Measurements from ENCODE around the gene IQGAP1. TPM values are rescaled to one million over a fixed set of nuclear protein-coding genes. Genes with fewer than 3 reads are reported as not detected.
A peak's percentile ranks its signal among the peaks of the same experiment; 100 is the strongest.

IQGAP1 gene
- total and polyA plus RNA-seq, 9 donors = 61.9 to 107 (median 74.7) TPM

DNA sequence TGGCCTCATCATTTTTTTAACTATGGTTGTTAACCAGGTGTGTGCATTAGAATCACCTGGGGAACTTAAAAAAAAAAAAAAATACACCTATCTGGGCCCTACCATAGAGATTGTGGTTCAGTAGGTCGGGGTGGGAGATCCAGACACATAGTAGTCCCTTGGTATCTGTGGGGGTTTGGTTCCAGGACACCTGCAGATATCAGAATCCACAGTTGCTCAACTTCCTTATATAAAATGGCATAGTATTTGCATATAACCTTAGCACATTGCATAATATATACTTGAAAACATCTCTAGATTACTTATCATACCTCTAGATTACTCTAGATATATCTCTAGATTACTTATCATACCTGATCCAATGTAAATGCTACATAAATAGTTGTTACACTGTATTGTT lies 5.0 kb downstream of the IQGAP1 start:
- DNase-seq = no peak
- peaks cover 24% of the 10 kb centered on the region for H3K4me1 ChIP-seq (ENCODE audit: control insufficient read depth, insufficient read depth, low read length)
- no peaks in the 10 kb centered on the region for H3K9me3 ChIP-seq (replicated peaks; ENCODE audit: control insufficient read depth, low read depth, low read length)
- H3K27ac ChIP-seq (ENCODE audit: low read length) = no peak overlapping the region
- no peaks in the 10 kb centered on the region for H3K27me3 ChIP-seq (ENCODE audit: control insufficient read depth, insufficient read depth, low read length)
- peaks cover 33% of the 10 kb centered on the region for H3K36me3 ChIP-seq (ENCODE audit: control insufficient read depth, insufficient read depth, low read length)
- no CpG with 5 or more reads among the region's 1 CpG for WGBS (ENCODE audit: insufficient coverage)
- no peak overlapping the region for H3K4me3 ChIP-seq (ENCODE audit: low read length)

DNA sequence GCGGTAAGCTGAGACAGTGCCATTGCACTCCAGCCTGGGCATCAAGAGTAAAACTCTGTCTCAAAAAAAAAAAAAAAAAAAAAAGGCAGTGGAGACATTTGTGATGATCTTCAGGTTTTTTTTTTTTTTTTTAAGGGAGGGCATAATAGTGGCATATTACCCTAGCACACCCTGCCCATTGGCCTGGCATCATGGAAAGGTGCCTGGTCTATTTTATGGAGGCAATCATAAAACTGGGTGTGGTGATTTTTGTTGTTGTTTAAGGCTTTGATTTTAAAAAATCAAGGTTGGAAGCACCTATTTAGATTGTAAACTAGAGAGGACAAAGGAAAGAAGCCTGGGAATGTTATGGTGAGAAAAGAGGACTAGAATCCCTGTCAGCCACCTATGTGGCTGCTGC lies 6.0 kb downstream of the IQGAP1 start:
- WGBS (ENCODE audit: insufficient coverage) = 100% methylated on average over 1 of the region's 1 CpG
- DNase-seq = no peak
- peaks cover 33% of the 10 kb centered on the region for H3K36me3 ChIP-seq (ENCODE audit: control insufficient read depth, insufficient read depth, low read length)
- H3K9me3 ChIP-seq (replicated peaks; ENCODE audit: control insufficient read depth, low read depth, low read length) = no peaks in the 10 kb centered on the region
- no peak overlapping the region for H3K4me3 ChIP-seq (ENCODE audit: low read length)
- no peaks in the 10 kb centered on the region for H3K27me3 ChIP-seq (ENCODE audit: control insufficient read depth, insufficient read depth, low read length)
- H3K27ac ChIP-seq (ENCODE audit: low read length) = no peak overlapping the region
- peaks cover 20% of the 10 kb centered on the region for H3K4me1 ChIP-seq (ENCODE audit: control insufficient read depth, insufficient read depth, low read length)

DNA sequence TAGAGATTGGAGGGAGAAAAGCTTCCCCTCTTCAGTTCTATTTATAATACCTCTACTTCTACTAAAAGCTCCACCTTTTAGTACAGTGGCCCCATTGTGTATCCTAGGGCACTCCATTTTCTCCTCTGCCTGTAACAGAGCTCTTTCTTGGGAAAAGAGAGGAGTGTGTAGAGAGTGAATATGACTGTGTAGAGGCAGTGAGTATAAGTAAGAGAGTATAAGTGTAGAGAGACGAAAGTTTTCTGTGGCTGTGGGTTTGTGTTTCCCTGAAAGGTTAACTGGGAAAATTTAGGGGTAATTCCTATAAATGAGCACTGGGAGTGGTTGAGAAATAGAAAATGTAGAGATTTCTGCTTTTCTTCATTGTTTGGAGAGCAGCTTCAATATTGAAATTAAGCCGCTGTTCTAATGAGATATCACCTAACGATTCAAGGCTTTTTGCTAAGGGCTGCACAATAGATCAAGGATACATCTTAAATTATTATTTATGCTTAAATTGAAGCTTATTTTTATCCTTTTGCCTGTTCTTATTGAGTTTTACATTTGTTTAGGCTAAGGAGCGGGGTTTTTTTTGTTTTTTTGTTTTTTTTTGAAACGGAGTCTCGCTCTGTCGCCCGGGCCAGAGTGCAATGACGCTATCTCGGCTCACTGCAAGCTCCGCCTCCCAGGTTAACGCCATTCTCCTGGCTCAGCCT lies 6.9 kb downstream of the IQGAP1 start:
- no peaks in the 10 kb centered on the region for H3K27me3 ChIP-seq (ENCODE audit: control insufficient read depth, insufficient read depth, low read length)
- H3K4me1 ChIP-seq (ENCODE audit: control insufficient read depth, insufficient read depth, low read length) = peaks cover 12% of the 10 kb centered on the region
- H3K9me3 ChIP-seq (replicated peaks; ENCODE audit: control insufficient read depth, low read depth, low read length) = no peaks in the 10 kb centered on the region
- H3K27ac ChIP-seq (ENCODE audit: low read length) = peak overlapping the region; percentile 7
- H3K4me3 ChIP-seq (ENCODE audit: low read length) = no peak overlapping the region
- DNase-seq = no peak
- peaks cover 33% of the 10 kb centered on the region for H3K36me3 ChIP-seq (ENCODE audit: control insufficient read depth, insufficient read depth, low read length)
- 96% methylated on average over 9 of the region's 12 CpGs for WGBS (ENCODE audit: insufficient coverage)

DNA sequence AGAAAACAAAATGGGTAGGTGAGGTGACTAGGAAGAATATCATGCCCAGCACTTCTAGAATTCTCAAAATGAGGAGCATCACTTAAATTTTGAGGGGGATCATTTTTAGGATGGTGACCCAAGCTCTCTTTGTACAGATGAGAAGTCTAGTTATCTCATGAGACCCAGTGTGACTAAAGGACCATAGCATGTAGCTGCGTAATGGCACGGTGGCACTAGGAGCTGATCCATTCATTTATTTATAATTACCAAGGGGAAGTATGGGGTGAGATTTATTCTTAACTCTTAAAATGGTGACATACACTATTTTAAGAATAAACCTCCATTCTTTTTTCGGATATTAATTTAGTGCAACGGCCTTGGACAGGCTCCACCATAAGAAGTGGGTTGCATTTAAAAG lies 8.3 kb downstream of the IQGAP1 start:
- Histone ChIP-seq H3K36me3 (ENCODE audit: control insufficient read depth, insufficient read depth, low read length) (peaks cover 25% of the 10 kb centered on the region), H3K27ac (ENCODE audit: low read length) (no peak overlapping the region), H3K27me3 (ENCODE audit: control insufficient read depth, insufficient read depth, low read length) (no peaks in the 10 kb centered on the region), H3K4me3 (ENCODE audit: low read length) (no peak overlapping the region), H3K9me3 (replicated peaks; ENCODE audit: control insufficient read depth, low read depth, low read length) (no peaks in the 10 kb centered on the region), H3K4me1 (ENCODE audit: control insufficient read depth, insufficient read depth, low read length) (peaks cover 19% of the 10 kb centered on the region)
- no CpG with 5 or more reads among the region's 4 CpGs for WGBS (ENCODE audit: insufficient coverage)
- DNase-seq = no peak

DNA sequence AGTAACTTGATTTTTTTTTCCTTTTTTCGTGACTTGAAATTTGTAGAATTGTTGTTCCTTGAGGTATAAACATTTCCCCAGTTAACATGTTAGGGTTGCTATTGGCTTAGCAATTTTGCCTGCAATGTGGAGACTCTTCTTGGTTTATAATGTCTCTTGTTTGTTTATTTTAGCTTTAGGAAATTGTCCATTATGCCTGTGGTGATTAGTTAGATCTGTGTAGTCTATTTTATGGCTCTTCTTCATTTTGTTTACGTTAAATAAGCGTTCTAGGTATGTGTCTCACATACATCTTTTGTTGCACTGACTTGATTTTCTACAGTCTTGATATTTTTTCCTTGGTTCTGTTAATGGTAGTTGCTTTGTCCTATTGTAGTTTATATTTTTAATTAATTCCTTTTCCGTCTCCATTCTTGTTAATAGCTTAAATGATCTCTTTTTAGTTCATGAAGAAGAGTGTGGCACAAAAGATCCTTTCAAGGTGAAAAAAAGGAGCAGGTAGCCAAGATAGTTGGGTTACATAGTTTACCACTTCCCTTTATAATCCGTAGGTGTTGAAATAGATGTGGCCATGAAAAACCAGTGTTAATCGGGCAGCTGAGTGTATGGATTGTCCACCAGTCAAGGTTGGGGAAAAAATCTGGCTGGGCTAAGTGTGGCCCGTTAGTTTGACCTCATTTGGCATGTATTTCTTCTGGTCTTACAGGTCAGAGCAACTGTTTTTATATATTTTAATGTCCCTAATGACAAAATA lies 12.1 kb downstream of the IQGAP1 start:
- H3K4me1 ChIP-seq (ENCODE audit: control insufficient read depth, insufficient read depth, low read length) = peaks cover 23% of the 10 kb centered on the region
- peaks cover 9% of the 10 kb centered on the region for H3K36me3 ChIP-seq (ENCODE audit: control insufficient read depth, insufficient read depth, low read length)
- peak overlapping the region; percentile 96 for H3K27ac ChIP-seq (ENCODE audit: low read length)
- H3K27me3 ChIP-seq (ENCODE audit: control insufficient read depth, insufficient read depth, low read length) = no peaks in the 10 kb centered on the region
- no peak for DNase-seq
- WGBS (ENCODE audit: insufficient coverage) = 60% methylated on average over 1 of the region's 7 CpGs
- H3K9me3 ChIP-seq (replicated peaks; ENCODE audit: control insufficient read depth, low read depth, low read length) = no peaks in the 10 kb centered on the region
- H3K4me3 ChIP-seq (ENCODE audit: low read length) = no peak overlapping the region

DNA sequence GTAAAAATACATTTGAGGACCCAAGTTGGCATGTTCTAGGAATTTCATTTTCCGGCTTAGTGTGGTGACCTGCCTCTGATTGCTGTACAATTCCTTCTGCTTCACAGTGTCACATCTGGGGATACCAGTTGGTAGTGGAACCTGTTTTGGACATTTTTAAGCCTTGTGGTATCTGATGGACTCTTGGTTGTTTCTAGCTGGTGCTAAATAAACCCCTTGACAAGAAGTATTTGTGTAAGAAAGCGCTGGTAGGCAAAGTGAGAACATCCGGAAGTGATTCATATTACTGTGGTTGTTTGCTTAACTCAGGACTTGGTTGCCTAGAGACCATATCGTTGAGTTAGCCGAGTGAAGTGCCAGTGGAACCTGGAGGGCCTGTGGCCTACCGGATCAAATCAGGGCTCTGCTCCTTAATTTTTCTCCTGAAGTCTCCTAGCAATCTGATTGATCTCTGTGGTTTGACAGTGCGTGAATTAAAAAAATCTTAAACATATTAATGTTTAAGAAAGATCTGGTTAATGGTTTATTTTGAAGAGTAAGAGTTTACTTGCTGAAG lies 12.8 kb downstream of the IQGAP1 start:
- H3K27me3 ChIP-seq (ENCODE audit: control insufficient read depth, insufficient read depth, low read length) = no peaks in the 10 kb centered on the region
- peaks cover 21% of the 10 kb centered on the region for H3K4me1 ChIP-seq (ENCODE audit: control insufficient read depth, insufficient read depth, low read length)
- no peaks in the 10 kb centered on the region for H3K9me3 ChIP-seq (replicated peaks; ENCODE audit: control insufficient read depth, low read depth, low read length)
- no peak overlapping the region for H3K4me3 ChIP-seq (ENCODE audit: low read length)
- peak; percentile 96 for DNase-seq
- H3K36me3 ChIP-seq (ENCODE audit: control insufficient read depth, insufficient read depth, low read length) = peaks cover 5% of the 10 kb centered on the region
- WGBS (ENCODE audit: insufficient coverage) = 0% methylated on average over 4 of the region's 7 CpGs
- H3K27ac ChIP-seq (ENCODE audit: low read length) = peak overlapping the region; percentile 96

DNA sequence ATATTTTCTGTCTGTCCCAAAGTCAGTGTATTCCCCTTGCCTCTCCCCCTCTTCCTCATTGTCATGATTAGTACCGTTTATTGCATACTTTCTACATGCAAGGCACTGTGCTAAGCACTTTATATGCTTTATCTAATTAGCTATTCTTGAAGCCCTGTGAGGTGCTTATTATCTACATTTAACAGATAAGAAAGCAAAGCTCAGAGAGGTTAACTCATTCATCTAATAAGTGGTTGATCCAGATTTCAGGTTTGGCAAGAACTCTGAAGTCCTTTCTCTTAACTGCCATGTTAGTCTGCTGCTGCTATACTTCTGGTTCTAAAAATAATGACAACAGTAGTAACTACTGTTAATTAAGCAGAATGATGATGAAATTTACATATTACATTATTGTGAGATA lies 13.5 kb downstream of the IQGAP1 start:
- H3K9me3 ChIP-seq (replicated peaks; ENCODE audit: control insufficient read depth, low read depth, low read length) = no peaks in the 10 kb centered on the region
- no peak overlapping the region for H3K4me3 ChIP-seq (ENCODE audit: low read length)
- peaks cover 18% of the 10 kb centered on the region for H3K4me1 ChIP-seq (ENCODE audit: control insufficient read depth, insufficient read depth, low read length)
- peak overlapping the region; percentile 96 for H3K27ac ChIP-seq (ENCODE audit: low read length)
- no peaks in the 10 kb centered on the region for H3K36me3 ChIP-seq (ENCODE audit: control insufficient read depth, insufficient read depth, low read length)
- H3K27me3 ChIP-seq (ENCODE audit: control insufficient read depth, insufficient read depth, low read length) = no peaks in the 10 kb centered on the region
- WGBS (ENCODE audit: insufficient coverage) = no CpG with 5 or more reads among the region's 1 CpG
- DNase-seq = no peak

DNA sequence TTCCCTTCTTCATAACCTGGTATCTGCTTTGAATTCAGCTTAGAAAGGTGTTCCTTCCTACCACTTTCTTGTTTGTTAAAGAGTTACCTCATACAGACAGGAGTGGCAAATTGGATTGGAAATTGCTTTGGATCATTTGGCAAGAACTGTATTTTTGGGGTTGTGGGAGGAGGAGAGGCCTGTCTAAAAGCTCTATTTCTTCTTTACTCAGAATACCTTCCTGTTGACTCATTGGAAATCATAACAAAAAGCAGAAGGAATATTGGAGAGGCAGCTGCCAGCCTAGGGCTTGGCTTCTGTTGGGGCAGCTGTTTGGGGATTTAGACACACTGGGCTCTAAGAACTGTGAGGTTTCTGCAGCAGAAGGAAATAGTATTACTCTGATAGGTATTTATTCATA lies 14.2 kb downstream of the IQGAP1 start:
- Histone ChIP-seq H3K27ac (ENCODE audit: low read length) (peak overlapping the region; percentile 96), H3K27me3 (ENCODE audit: control insufficient read depth, insufficient read depth, low read length) (no peaks in the 10 kb centered on the region), H3K36me3 (ENCODE audit: control insufficient read depth, insufficient read depth, low read length) (no peaks in the 10 kb centered on the region), H3K4me1 (ENCODE audit: control insufficient read depth, insufficient read depth, low read length) (peaks cover 18% of the 10 kb centered on the region), H3K4me3 (ENCODE audit: low read length) (no peak overlapping the region), H3K9me3 (replicated peaks; ENCODE audit: control insufficient read depth, low read depth, low read length) (no peaks in the 10 kb centered on the region)
- peak; percentile 93 for DNase-seq

DNA sequence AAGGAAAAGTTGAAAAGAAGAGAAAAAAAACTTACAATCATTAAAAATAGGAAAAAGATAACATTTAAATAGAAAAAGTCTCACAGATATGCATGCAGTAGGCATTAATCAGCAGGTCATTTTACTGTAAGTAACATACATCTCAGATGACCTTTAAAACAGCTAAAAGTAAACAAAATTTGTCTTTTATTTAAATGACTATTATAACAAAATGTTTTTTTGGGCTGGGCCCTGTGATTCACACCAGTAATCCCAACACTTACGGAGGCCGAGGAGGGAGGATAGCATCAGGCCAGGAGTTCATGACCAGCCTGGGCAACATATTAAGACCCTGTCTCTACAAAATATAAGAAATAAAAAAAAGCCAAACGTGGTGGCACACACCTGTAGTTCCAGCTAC lies 14.7 kb downstream of the IQGAP1 start:
- no peaks in the 10 kb centered on the region for H3K36me3 ChIP-seq (ENCODE audit: control insufficient read depth, insufficient read depth, low read length)
- DNase-seq = no peak
- H3K4me3 ChIP-seq (ENCODE audit: low read length) = no peak overlapping the region
- no peaks in the 10 kb centered on the region for H3K27me3 ChIP-seq (ENCODE audit: control insufficient read depth, insufficient read depth, low read length)
- no peaks in the 10 kb centered on the region for H3K9me3 ChIP-seq (replicated peaks; ENCODE audit: control insufficient read depth, low read depth, low read length)
- WGBS (ENCODE audit: insufficient coverage) = no CpG with 5 or more reads among the region's 3 CpGs
- peak overlapping the region; percentile 96 for H3K27ac ChIP-seq (ENCODE audit: low read length)
- peaks cover 18% of the 10 kb centered on the region for H3K4me1 ChIP-seq (ENCODE audit: control insufficient read depth, insufficient read depth, low read length)

DNA sequence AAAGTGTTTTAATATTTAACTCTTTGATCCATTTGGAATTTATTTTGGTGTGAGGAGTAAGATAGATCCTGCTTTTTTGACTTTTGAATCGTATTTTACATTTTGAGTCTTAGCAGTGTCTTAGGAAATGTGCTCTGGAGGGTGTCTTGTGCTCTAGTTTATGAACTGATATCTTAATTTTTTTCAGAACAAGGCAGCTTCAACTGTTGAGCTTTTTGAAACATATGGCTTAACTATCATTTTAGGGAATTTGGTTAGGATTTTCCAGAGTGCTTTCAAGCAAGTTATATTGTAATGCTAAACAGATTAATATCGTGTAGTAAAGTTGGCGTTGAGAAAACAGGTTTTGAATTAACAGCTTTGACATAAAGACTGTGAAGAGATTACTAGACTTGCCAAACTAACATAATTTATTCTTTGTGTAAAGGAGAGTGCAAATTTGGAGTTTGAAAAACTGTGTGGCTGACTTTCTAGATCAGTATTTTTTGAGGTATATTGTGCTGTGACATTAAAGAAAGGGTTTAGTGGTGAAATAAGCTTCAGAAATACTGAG lies 17.1 kb downstream of the IQGAP1 start:
- no CpG with 5 or more reads among the region's 3 CpGs for WGBS (ENCODE audit: insufficient coverage)
- Histone ChIP-seq H3K4me1 (ENCODE audit: control insufficient read depth, insufficient read depth, low read length) (peaks cover 18% of the 10 kb centered on the region), H3K27ac (ENCODE audit: low read length) (peak overlapping the region; percentile 35), H3K36me3 (ENCODE audit: control insufficient read depth, insufficient read depth, low read length) (no peaks in the 10 kb centered on the region), H3K27me3 (ENCODE audit: control insufficient read depth, insufficient read depth, low read length) (no peaks in the 10 kb centered on the region), H3K9me3 (replicated peaks; ENCODE audit: control insufficient read depth, low read depth, low read length) (no peaks in the 10 kb centered on the region), H3K4me3 (ENCODE audit: low read length) (no peak overlapping the region)
- DNase-seq = peak; percentile 44
